K562 (cell line): ENCODE data around the gene KLHL22. TPM values are rescaled to one million over a fixed set of nuclear protein-coding genes. Genes with fewer than 3 reads are reported as not detected.

Source experiments
- BCL6 ChIP-seq: fragments of 250-450 bp; sonication (Bioruptor Pico); IDR thresholded peaks from 2 replicates; pipeline ENCODE4 v1.4.0; 2020
- ELF2 ChIP-seq: fragments of 250-450 bp; sonication (Bioruptor Pico); IDR thresholded peaks from 2 replicates; pipeline ENCODE4 v1.5.0; 2021; ENCODE audit warnings: mild to moderate bottlenecking
- FIP1L1 ChIP-seq: fragments of 200-400 bp; formaldehyde crosslinking; IDR thresholded peaks from 2 replicates; pipeline ENCODE4 v1.6.1; 2018; ENCODE audit warnings: mild to moderate bottlenecking, low read depth, low read length; ENCODE audit not compliant: poor library complexity, severe bottlenecking
- FOSL1 ChIP-seq: fragments of 200-800 bp; sonication (Bioruptor generic); conservative IDR thresholded peaks from 2 replicates; pipeline ENCODE4 v1.6.1; 2016; ENCODE audit warnings: missing genetic modification characterization, missing compliant biosample characterization
- FOXJ2 ChIP-seq: fragments of 200-800 bp; sonication (Bioruptor generic); IDR thresholded peaks from 2 replicates; pipeline ENCODE4 v1.6.1; 2016; ENCODE audit warnings: missing genetic modification characterization, missing compliant biosample characterization
- GABPB2 ChIP-seq: fragments of 250-450 bp; sonication (Bioruptor Pico); conservative IDR thresholded peaks from 2 replicates; pipeline ENCODE4 v1.5.1; 2021; ENCODE audit warnings: mild to moderate bottlenecking
- HMGN3 ChIP-seq: IDR thresholded peaks from 2 replicates; pipeline ENCODE4 v1.6.1; 2011; ENCODE audit warnings: borderline replicate concordance, low read depth, mild to moderate bottlenecking, mixed read lengths, low read length; ENCODE audit not compliant: insufficient read length; ENCODE audit errors: extremely low read depth
- IFI16 ChIP-seq: fragments of 250-450 bp; sonication (Bioruptor Pico); IDR thresholded peaks from 2 replicates; pipeline ENCODE4 v2.1.2; 2022; ENCODE audit warnings: mild to moderate bottlenecking, inconsistent platforms
- ILF3 ChIP-seq: fragments of 450-650 bp; IDR thresholded peaks from 2 replicates; pipeline ENCODE4 v1.6.1; 2018; ENCODE audit warnings: antibody characterized with exemption, mild to moderate bottlenecking, moderate library complexity, borderline replicate concordance
- IRF2 ChIP-seq: sonication (generic); formaldehyde crosslinking; IDR thresholded peaks from 2 replicates; pipeline ENCODE4 v1.8.1; 2022; ENCODE audit warnings: mild to moderate bottlenecking, missing genetic modification reagents
- MYC ChIP-seq, 2 experiments: fragments of 250-450 bp in 1 of 2; sonication (Bioruptor Pico) in 1 of 2; IDR thresholded peaks; 2 replicates each; pipeline versions ENCODE4 v1.5.1 to v1.6.1; 2012 to 2021; ENCODE audit warnings: low read depth in 2 of 2, borderline replicate concordance in 1 of 2, improper control_type of control experiment in 1 of 2, low read length in 1 of 2, mild to moderate bottlenecking in 1 of 2, moderate library complexity in 1 of 2
- NFE2 ChIP-seq: IDR thresholded peaks from 2 replicates; pipeline ENCODE4 v1.6.1; 2014; ENCODE audit warnings: antibody characterized with exemption, low read depth
- NFE2L1 ChIP-seq: fragments of 450-650 bp; IDR thresholded peaks from 2 replicates; pipeline ENCODE4 v1.6.1; 2016; ENCODE audit warnings: missing genetic modification characterization, low read depth, mild to moderate bottlenecking, missing compliant biosample characterization, moderate library complexity, borderline replicate concordance
- NFIX ChIP-seq: fragments of 250-450 bp; sonication (Bioruptor Pico); IDR thresholded peaks from 2 replicates; pipeline ENCODE4 v1.4.0; 2020; ENCODE audit warnings: low read depth, mild to moderate bottlenecking, moderate library complexity
- TEAD1 ChIP-seq, 2 experiments: fragments of 450-650 bp in 1 of 2; sonication (generic) in 1 of 2; formaldehyde crosslinking; IDR thresholded peaks; 2 replicates each; pipeline versions ENCODE4 v1.4.0 to v1.8.0; 2020 to 2022; ENCODE audit warnings: mild to moderate bottlenecking in 2 of 2, missing genetic modification reagents in 1 of 2
- XRCC4 ChIP-seq: IDR thresholded peaks from one replicate; pipeline ENCODE4 v1.6.1; 2011; ENCODE audit not compliant: insufficient read depth, insufficient read length; ENCODE audit errors: extremely low read depth
- YY1 ChIP-seq, 3 experiments: IDR thresholded peaks; 2 replicates each; pipeline ENCODE4 v1.6.1; 2011; ENCODE audit warnings: low read length in 2 of 3, mild to moderate bottlenecking in 2 of 3, moderate library complexity in 2 of 3, borderline replicate concordance in 1 of 3, control low read depth in 1 of 3, low read depth in 1 of 3; ENCODE audit not compliant: insufficient read depth in 3 of 3, insufficient replicate concordance in 2 of 3, control insufficient read depth in 1 of 3, insufficient read length in 1 of 3; ENCODE audit errors: extremely low read depth in 1 of 3
- polyA plus RNA-seq, 8 experiments: library from polyadenylated mRNA; depleted of rRNA in 4 of 8; stranded (reverse) in 5 of 8; unstranded in 3 of 8; fragments of >200 nt; fragmentation: Nextera tagmentation in 2 of 8; fragmentation: Illumina TruSeq in 1 of 8; extraction: Ambion mirVana in 2 of 8; extraction: Trizol in 1 of 8; gene quantifications; 2 replicates each; pipeline versions ENCODE4 v1.2.1 to v1.2.3, GENCODE V29; 2011 to 2014; ENCODE audit warnings: inconsistent platforms in 1 of 8, missing spikeins in 1 of 8
- total RNA-seq, 7 experiments: library from RNA; depleted of rRNA in 6 of 7; stranded (reverse); fragments of >200 nt in 6 of 7; fragmentation: Illumina TruSeq in 2 of 7; extraction: Trizol in 2 of 7; gene quantifications; 2 replicates each; pipeline versions ENCODE4 v1.2.1 to v1.2.3, GENCODE V29; 2011 to 2021; ENCODE audit warnings: low replicate concordance in 1 of 7
- TF ChIP-seq, protein P1 (sequence below): sonication (generic); formaldehyde crosslinking; IDR thresholded peaks from 2 replicates; pipeline ENCODE4 v1.8.1; 2022; ENCODE audit warnings: missing genetic modification reagents
- TF ChIP-seq, protein P2 (sequence below): fragments of 450-650 bp; formaldehyde crosslinking; IDR thresholded peaks from 2 replicates; pipeline ENCODE4 v1.4.0; 2020; ENCODE audit warnings: mild to moderate bottlenecking
- TF ChIP-seq, protein P3 (sequence below): IDR thresholded peaks from 3 replicates; pipeline ENCODE4 v1.6.1; 2011; ENCODE audit warnings: borderline replicate concordance, mild to moderate bottlenecking; ENCODE audit not compliant: insufficient read length, insufficient read depth

Gene KLHL22
- total and polyA plus RNA-seq, 9 of the 15 experiments (the other 6 are each of a cell fraction or from before 2014, with no cell fraction given): 1.3 to 25.6 (median 15.2) TPM

GRCh38 chr22:20438678-20439492 is 56.7 kb downstream of the KLHL22 start (continued):
- TF ChIP-seq, protein P1, sequence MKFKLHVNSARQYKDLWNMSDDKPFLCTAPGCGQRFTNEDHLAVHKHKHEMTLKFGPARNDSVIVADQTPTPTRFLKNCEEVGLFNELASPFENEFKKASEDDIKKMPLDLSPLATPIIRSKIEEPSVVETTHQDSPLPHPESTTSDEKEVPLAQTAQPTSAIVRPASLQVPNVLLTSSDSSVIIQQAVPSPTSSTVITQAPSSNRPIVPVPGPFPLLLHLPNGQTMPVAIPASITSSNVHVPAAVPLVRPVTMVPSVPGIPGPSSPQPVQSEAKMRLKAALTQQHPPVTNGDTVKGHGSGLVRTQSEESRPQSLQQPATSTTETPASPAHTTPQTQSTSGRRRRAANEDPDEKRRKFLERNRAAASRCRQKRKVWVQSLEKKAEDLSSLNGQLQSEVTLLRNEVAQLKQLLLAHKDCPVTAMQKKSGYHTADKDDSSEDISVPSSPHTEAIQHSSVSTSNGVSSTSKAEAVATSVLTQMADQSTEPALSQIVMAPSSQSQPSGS (CRISPR knock-in tag): no peak; the same call in 1 of the 2 replicates
- TF ChIP-seq FOXJ2 (tag) (no peak), BCL6 (CRISPR knock-in tag) (no peak), NFIX (CRISPR knock-in tag) (no peak), NFE2 (no peak), IRF2 (CRISPR knock-in tag) (peak; percentile 64; the same call in 1 of the 2 replicates), XRCC4 (no peak), HMGN3 (peak; percentile 36), ILF3 (no peak), MYC (IDR thresholded peaks at IDR 0.05; ENCODE audit: low read depth, low read length) (no peak), MYC (CRISPR knock-in tag; IDR thresholded peaks at IDR 0.05; ENCODE audit: borderline replicate concordance, low read depth) (peak; percentile 28; the same call in 1 of the 2 replicates), TEAD1 (CRISPR knock-in tag; IDR thresholded peaks at IDR 0.05) (peak in 1 of 2 experiments; percentile 54; a peak in 1 of 4 replicates), YY1 (IDR thresholded peaks at IDR 0.05; ENCODE audit: borderline replicate concordance in 1 of 3, control insufficient read depth in 1 of 3, extremely low read depth in 1 of 3, insufficient read depth in 3 of 3, insufficient read length in 1 of 3, insufficient replicate concordance in 2 of 3, low read depth in 1 of 3, low read length in 2 of 3) (no peak), FIP1L1 (no peak), GABPB2 (CRISPR knock-in tag) (no peak; the same call in 1 of the 2 replicates), FOSL1 (tag) (no peak), NFE2L1 (tag) (no peak), ELF2 (CRISPR knock-in tag) (no peak), IFI16 (CRISPR knock-in tag) (no peak)
- TF ChIP-seq, protein P2, sequence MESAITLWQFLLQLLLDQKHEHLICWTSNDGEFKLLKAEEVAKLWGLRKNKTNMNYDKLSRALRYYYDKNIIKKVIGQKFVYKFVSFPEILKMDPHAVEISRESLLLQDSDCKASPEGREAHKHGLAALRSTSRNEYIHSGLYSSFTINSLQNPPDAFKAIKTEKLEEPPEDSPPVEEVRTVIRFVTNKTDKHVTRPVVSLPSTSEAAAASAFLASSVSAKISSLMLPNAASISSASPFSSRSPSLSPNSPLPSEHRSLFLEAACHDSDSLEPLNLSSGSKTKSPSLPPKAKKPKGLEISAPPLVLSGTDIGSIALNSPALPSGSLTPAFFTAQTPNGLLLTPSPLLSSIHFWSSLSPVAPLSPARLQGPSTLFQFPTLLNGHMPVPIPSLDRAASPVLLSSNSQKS (CRISPR knock-in tag): no peak
- TF ChIP-seq, protein P3, sequence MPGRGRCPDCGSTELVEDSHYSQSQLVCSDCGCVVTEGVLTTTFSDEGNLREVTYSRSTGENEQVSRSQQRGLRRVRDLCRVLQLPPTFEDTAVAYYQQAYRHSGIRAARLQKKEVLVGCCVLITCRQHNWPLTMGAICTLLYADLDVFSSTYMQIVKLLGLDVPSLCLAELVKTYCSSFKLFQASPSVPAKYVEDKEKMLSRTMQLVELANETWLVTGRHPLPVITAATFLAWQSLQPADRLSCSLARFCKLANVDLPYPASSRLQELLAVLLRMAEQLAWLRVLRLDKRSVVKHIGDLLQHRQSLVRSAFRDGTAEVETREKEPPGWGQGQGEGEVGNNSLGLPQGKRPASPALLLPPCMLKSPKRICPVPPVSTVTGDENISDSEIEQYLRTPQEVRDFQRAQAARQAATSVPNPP: no peak
